ENCODE results near the gene WHRN. TPM values are rescaled to one million over a fixed set of nuclear protein-coding genes. Genes with fewer than 3 reads are reported as not detected.

Gene WHRN
- total and polyA plus RNA-seq, 2 donors: 3.2 to 14.9 TPM

GRCh38 chr9:114452219-114453165 lies 52.8 kb downstream of the WHRN start:
- DNase-seq (ENCODE audit: low read depth in 6 of 9, low spot score in 9 of 9): peak in 7 of 9 donors; percentile 11 to 66 (median 22)
- WGBS: 22% methylated on average over 12 of the region's 12 CpGs

GRCh38 chr9:114451707-114452031 lies 53.6 kb downstream of the WHRN start:
- Histone ChIP-seq H3K4me1 (ENCODE audit: control insufficient read depth in 2 of 2, insufficient read depth in 2 of 2, low read length in 2 of 2) (peaks cover 13 to 17% of the 10 kb centered on the region in 2 donors), H3K9me3 (ENCODE audit: control insufficient read depth in 2 of 2, insufficient read depth in 1 of 2, low read length in 1 of 2) (peaks cover 0 to 6% of the 10 kb centered on the region in 2 donors), H3K27me3 (ENCODE audit: control insufficient read depth in 2 of 2, insufficient read depth in 1 of 2, low read length in 1 of 2) (no peaks in the 10 kb centered on the region), H3K36me3 (ENCODE audit: control insufficient read depth in 2 of 2, insufficient read depth in 2 of 2, low read length in 1 of 2) (no peaks in the 10 kb centered on the region), H3K4me3 (ENCODE audit: low read length in 2 of 2) (no peak overlapping the region), H3K27ac (ENCODE audit: low read depth in 1 of 2, low read length in 1 of 2) (no peak overlapping the region)
- WGBS: 96% methylated on average over 1 of the region's 1 CpG
- no peak for DNase-seq (ENCODE audit: low read depth in 6 of 9, low spot score in 9 of 9)

More at GRCh38 chr9:114452219-114453165, 52.8 kb downstream of the WHRN start:
- Histone ChIP-seq H3K36me3 (ENCODE audit: control insufficient read depth in 2 of 2, insufficient read depth in 2 of 2, low read length in 1 of 2) (no peaks in the 10 kb centered on the region), H3K27ac (ENCODE audit: low read depth in 1 of 2, low read length in 1 of 2) (peak overlapping the region; percentile 64 to 83), H3K4me3 (ENCODE audit: low read length in 2 of 2) (no peak overlapping the region), H3K4me1 (ENCODE audit: control insufficient read depth in 2 of 2, insufficient read depth in 2 of 2, low read length in 2 of 2) (peaks cover 13 to 17% of the 10 kb centered on the region in 2 donors), H3K27me3 (ENCODE audit: control insufficient read depth in 2 of 2, insufficient read depth in 1 of 2, low read length in 1 of 2) (no peaks in the 10 kb centered on the region), H3K9me3 (ENCODE audit: control insufficient read depth in 2 of 2, insufficient read depth in 1 of 2, low read length in 1 of 2) (peaks cover 0 to 6% of the 10 kb centered on the region in 2 donors)

GRCh38 chr9:114450833-114451706 lies 54.2 kb downstream of the WHRN start:
- Histone ChIP-seq H3K4me3 (ENCODE audit: low read length in 2 of 2) (no peak overlapping the region), H3K36me3 (ENCODE audit: control insufficient read depth in 2 of 2, insufficient read depth in 2 of 2, low read length in 1 of 2) (no peaks in the 10 kb centered on the region), H3K9me3 (ENCODE audit: control insufficient read depth in 2 of 2, insufficient read depth in 1 of 2, low read length in 1 of 2) (peaks cover 0 to 6% of the 10 kb centered on the region in 2 donors), H3K27ac (ENCODE audit: low read depth in 1 of 2, low read length in 1 of 2) (peak overlapping the region in 1 of 2 donors; percentile 4), H3K27me3 (ENCODE audit: control insufficient read depth in 2 of 2, insufficient read depth in 1 of 2, low read length in 1 of 2) (no peaks in the 10 kb centered on the region), H3K4me1 (ENCODE audit: control insufficient read depth in 2 of 2, insufficient read depth in 2 of 2, low read length in 2 of 2) (peaks cover 13 to 17% of the 10 kb centered on the region in 2 donors)
- DNase-seq (ENCODE audit: low read depth in 6 of 9, low spot score in 9 of 9): no peak
- WGBS: 94% methylated on average over 12 of the region's 12 CpGs

- Histone ChIP-seq H3K9me3 (ENCODE audit: control insufficient read depth in 2 of 2, insufficient read depth in 1 of 2, low read length in 1 of 2) (peaks cover 0 to 6% of the 10 kb centered on the region in 2 donors), H3K4me1 (ENCODE audit: control insufficient read depth in 2 of 2, insufficient read depth in 2 of 2, low read length in 2 of 2) (peaks cover 13 to 17% of the 10 kb centered on the region in 2 donors), H3K27me3 (ENCODE audit: control insufficient read depth in 2 of 2, insufficient read depth in 1 of 2, low read length in 1 of 2) (no peaks in the 10 kb centered on the region), H3K4me3 (ENCODE audit: low read length in 2 of 2) (no peak overlapping the region), H3K27ac (ENCODE audit: low read depth in 1 of 2, low read length in 1 of 2) (no peak overlapping the region), H3K36me3 (ENCODE audit: control insufficient read depth in 2 of 2, insufficient read depth in 2 of 2, low read length in 1 of 2) (no peaks in the 10 kb centered on the region)
- no peak for DNase-seq (ENCODE audit: low read depth in 6 of 9, low spot score in 9 of 9)
- 96% methylated on average over 3 of the region's 3 CpGs for WGBS
Observed at GRCh38 chr9:114450181-114450580, 55.1 kb downstream of the WHRN start.

- Histone ChIP-seq H3K27ac (ENCODE audit: low read depth in 1 of 2, low read length in 1 of 2) (no peak overlapping the region), H3K27me3 (ENCODE audit: control insufficient read depth in 2 of 2, insufficient read depth in 1 of 2, low read length in 1 of 2) (no peaks in the 10 kb centered on the region), H3K36me3 (ENCODE audit: control insufficient read depth in 2 of 2, insufficient read depth in 2 of 2, low read length in 1 of 2) (no peaks in the 10 kb centered on the region), H3K4me3 (ENCODE audit: low read length in 2 of 2) (no peak overlapping the region), H3K4me1 (ENCODE audit: control insufficient read depth in 2 of 2, insufficient read depth in 2 of 2, low read length in 2 of 2) (peaks cover 13 to 17% of the 10 kb centered on the region in 2 donors), H3K9me3 (ENCODE audit: control insufficient read depth in 2 of 2, insufficient read depth in 1 of 2, low read length in 1 of 2) (peaks cover 0 to 6% of the 10 kb centered on the region in 2 donors)
- 80% methylated on average over 5 of the region's 5 CpGs for WGBS
- no peak for DNase-seq (ENCODE audit: low read depth in 6 of 9, low spot score in 9 of 9)
Observed at GRCh38 chr9:114449236-114449635, 56.0 kb downstream of the WHRN start.

GRCh38 chr9:114448706-114449105 lies 56.6 kb downstream of the WHRN start:
- H3K27ac ChIP-seq (ENCODE audit: low read depth in 1 of 2, low read length in 1 of 2): no peak overlapping the region
- no peaks in the 10 kb centered on the region for H3K36me3 ChIP-seq (ENCODE audit: control insufficient read depth in 2 of 2, insufficient read depth in 2 of 2, low read length in 1 of 2)
- no peaks in the 10 kb centered on the region for H3K27me3 ChIP-seq (ENCODE audit: control insufficient read depth in 2 of 2, insufficient read depth in 1 of 2, low read length in 1 of 2)
- H3K4me1 ChIP-seq (ENCODE audit: control insufficient read depth in 2 of 2, insufficient read depth in 2 of 2, low read length in 2 of 2): peaks cover 13 to 17% of the 10 kb centered on the region in 2 donors
- peaks cover 0 to 6% of the 10 kb centered on the region in 2 donors for H3K9me3 ChIP-seq (ENCODE audit: control insufficient read depth in 2 of 2, insufficient read depth in 1 of 2, low read length in 1 of 2)
- no peak overlapping the region for H3K4me3 ChIP-seq (ENCODE audit: low read length in 2 of 2)
- WGBS: 22% methylated on average over 2 of the region's 2 CpGs
- no peak for DNase-seq (ENCODE audit: low read depth in 6 of 9, low spot score in 9 of 9)

- 90% methylated on average over 8 of the region's 8 CpGs for WGBS
- Histone ChIP-seq H3K4me3 (ENCODE audit: low read length in 2 of 2) (no peak overlapping the region), H3K27ac (ENCODE audit: low read depth in 1 of 2, low read length in 1 of 2) (peak overlapping the region in 1 of 2 donors; percentile 31), H3K9me3 (ENCODE audit: control insufficient read depth in 2 of 2, insufficient read depth in 1 of 2, low read length in 1 of 2) (no peaks in the 10 kb centered on the region), H3K36me3 (ENCODE audit: control insufficient read depth in 2 of 2, insufficient read depth in 2 of 2, low read length in 1 of 2) (no peaks in the 10 kb centered on the region), H3K27me3 (ENCODE audit: control insufficient read depth in 2 of 2, insufficient read depth in 1 of 2, low read length in 1 of 2) (no peaks in the 10 kb centered on the region), H3K4me1 (ENCODE audit: control insufficient read depth in 2 of 2, insufficient read depth in 2 of 2, low read length in 2 of 2) (peaks cover 3 to 5% of the 10 kb centered on the region in 2 donors)
- DNase-seq (ENCODE audit: low read depth in 6 of 9, low spot score in 9 of 9): no peak
Observed at GRCh38 chr9:114446672-114447450, 58.4 kb downstream of the WHRN start.

- no peaks in the 10 kb centered on the region for H3K4me1 ChIP-seq (ENCODE audit: control insufficient read depth in 2 of 2, insufficient read depth in 2 of 2, low read length in 2 of 2)
- no peak for DNase-seq (ENCODE audit: low read depth in 6 of 9, low spot score in 9 of 9)
- WGBS: 91% methylated on average over 4 of the region's 4 CpGs
- no peaks in the 10 kb centered on the region for H3K36me3 ChIP-seq (ENCODE audit: control insufficient read depth in 2 of 2, insufficient read depth in 2 of 2, low read length in 1 of 2)
- H3K27me3 ChIP-seq (ENCODE audit: control insufficient read depth in 2 of 2, insufficient read depth in 1 of 2, low read length in 1 of 2): no peaks in the 10 kb centered on the region
- H3K27ac ChIP-seq (ENCODE audit: low read depth in 1 of 2, low read length in 1 of 2): no peak overlapping the region
- H3K9me3 ChIP-seq (ENCODE audit: control insufficient read depth in 2 of 2, insufficient read depth in 1 of 2, low read length in 1 of 2): no peaks in the 10 kb centered on the region
- no peak overlapping the region for H3K4me3 ChIP-seq (ENCODE audit: low read length in 2 of 2)
Observed at GRCh38 chr9:114446036-114446435, 59.2 kb downstream of the WHRN start.

Data from thymus (tissue), 11 donors.